ENCODE data around the gene CENPX.

Gene CENPX

DNA sequence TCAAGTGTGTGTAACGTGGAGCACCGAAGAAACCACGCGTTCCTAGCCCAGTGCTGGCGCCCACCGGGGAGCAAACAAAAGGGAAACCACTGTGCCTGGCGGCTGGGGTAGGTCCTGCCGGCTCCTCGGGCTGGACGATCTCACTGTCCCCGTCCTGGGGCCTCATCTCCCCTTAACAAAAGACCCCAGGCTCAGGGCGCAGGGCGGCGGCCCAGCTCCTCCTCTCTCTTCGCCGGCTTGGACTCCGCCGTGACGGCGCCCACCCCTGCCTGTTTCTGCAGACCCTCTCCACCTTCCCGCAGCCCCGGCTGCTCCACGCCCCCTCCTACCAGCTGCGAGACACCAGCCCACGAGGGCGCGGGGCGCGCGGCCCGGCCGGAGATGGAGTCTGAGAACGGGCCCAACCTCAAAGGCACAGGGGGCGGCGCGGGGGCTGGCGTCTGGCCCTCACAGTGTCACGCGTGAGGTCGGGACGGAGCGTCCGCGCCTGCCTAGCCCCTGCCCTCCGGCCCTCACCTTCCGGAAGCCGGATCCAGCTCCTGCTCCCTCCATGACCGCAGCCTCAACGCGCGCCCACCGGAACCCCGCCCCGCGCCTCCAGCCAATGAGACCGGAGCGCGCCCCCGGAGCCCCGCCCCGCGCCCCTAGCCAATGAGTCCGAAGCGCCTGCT, at the start of gene CENPX:
Gene CENPX (minus strand): TSS at position 569 of the 671 bp plus-strand sequence. CDS start 17 bp downstream, at position 552.
- no peak for DNase-seq (ENCODE audit: low read depth)
- TF ChIP-seq CTCF (conservative IDR thresholded peaks at IDR 0.05; ENCODE audit: control insufficient read depth, insufficient read depth, low read depth, low read length): no peak
- peak within 1 kb of the TSS; percentile 75 for H3K4me3 ChIP-seq (ENCODE audit: control insufficient read depth, low read depth, low read length)

DNA sequence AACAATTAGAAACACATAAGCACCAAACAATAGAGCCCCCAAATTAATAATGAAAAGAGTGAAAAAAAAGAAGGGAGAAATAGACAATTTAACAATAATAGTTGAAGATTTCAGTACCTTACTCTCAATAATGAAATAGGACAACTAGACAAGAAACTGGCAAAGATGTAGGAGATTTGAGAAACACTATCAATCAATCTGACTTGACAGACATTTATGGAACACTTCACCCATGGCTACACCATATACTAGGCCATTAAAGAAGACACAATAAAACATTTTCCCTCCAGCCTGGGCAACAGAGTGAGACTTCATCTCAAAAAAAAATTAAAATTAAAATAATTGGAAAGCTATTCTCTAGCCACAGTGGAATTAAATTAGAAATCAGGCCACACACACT, 47.9 kb upstream of the CENPX start:
- no peak overlapping the region for H3K4me3 ChIP-seq (ENCODE audit: control insufficient read depth, low read depth, low read length)
- TF ChIP-seq CTCF (conservative IDR thresholded peaks at IDR 0.05; ENCODE audit: control insufficient read depth, insufficient read depth, low read depth, low read length): no peak
- no peak for DNase-seq (ENCODE audit: low read depth)

DNA sequence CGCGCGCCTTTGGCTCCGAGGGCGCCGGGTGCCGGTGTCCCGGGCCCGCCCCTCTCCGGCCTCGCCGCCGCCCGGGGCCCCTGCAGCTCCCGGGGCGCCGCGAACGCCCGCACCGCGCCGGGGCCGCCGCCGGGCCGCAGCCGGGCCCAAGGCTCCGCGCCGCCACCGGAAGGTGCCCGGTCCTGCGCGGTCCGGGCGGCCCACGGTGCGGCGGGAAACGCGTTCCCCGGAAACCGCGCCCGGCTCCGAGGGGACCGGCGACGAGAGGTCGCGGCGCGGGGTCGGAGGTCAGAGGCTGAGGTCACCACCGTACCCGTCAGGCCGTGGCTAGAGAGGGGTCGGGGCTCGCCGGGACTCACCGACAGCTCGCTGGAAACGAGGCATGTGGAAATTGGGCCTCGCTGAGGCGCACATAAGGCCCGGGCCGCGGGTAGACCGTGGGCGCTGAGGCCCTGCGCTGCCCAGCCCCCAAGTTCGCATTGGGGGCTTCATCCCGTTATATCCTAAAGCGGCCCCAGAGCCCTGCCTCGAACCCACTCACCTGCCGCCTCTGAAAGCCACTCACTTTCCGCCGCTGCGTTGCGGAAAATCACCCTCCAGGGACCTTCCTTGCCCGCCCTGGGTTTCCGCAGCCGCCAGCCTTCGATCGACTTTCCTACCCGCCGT, 43.1 kb upstream of the CENPX start, which contains the start of gene DUS1L:
Gene DUS1L (minus strand): TSS at position 167 of the 666 bp plus-strand sequence. CDS start 745 bp downstream, outside the sequence.
- H3K4me3 ChIP-seq (ENCODE audit: control insufficient read depth, low read depth, low read length): peak within 1 kb of the TSS; percentile 70
- TF ChIP-seq CTCF (conservative IDR thresholded peaks at IDR 0.05; ENCODE audit: control insufficient read depth, insufficient read depth, low read depth, low read length): no peak
- DNase-seq (ENCODE audit: low read depth): peak; percentile 35

DNA sequence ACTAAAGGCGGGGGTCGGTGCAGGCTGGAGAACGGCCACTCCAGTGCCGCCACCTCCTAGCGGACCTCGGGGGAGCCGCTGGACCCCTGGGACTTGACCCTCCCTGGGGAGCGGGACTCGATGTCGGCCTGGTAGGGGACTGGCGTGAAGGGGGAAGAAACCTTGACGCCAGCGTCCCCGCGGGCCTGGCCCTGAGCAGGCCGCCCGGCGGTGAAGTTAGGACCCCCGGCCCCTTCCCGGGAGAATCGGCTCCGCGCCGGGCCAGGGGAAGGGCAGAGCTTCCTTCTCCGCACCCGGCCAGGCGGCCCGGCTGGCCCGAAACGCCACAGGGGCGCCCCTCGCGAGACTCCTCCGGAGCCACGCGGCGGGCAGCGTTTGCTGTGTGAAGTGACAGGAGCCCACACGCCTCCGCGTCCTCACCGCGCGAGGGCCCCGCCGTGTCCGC, 42.5 kb upstream of the CENPX start:
- peak overlapping the region; percentile 70 for H3K4me3 ChIP-seq (ENCODE audit: control insufficient read depth, low read depth, low read length)
- no peak for DNase-seq (ENCODE audit: low read depth)
- no peak for TF ChIP-seq CTCF (conservative IDR thresholded peaks at IDR 0.05; ENCODE audit: control insufficient read depth, insufficient read depth, low read depth, low read length)

GRCh38 chr17:82064433-82065192, 41.9 kb upstream of the CENPX start:
- DNase-seq (ENCODE audit: low read depth): no peak
- TF ChIP-seq CTCF (conservative IDR thresholded peaks at IDR 0.05; ENCODE audit: control insufficient read depth, insufficient read depth, low read depth, low read length): no peak
- peak overlapping the region; percentile 70 for H3K4me3 ChIP-seq (ENCODE audit: control insufficient read depth, low read depth, low read length)
